Measurements from ENCODE around the gene OTUD5. TPM values are rescaled to one million over a fixed set of nuclear protein-coding genes. Genes with fewer than 3 reads are reported as not detected.

OTUD5 gene
- total RNA-seq, 1 donor from 2014 or later, result 21.2 TPM

GRCh38 chrX:48918643-48919340 lies 38.6 kb downstream of the OTUD5 start, which contains the start of gene PIM2:
PIM2 (minus strand) TSS chrX:48919024; CDS start chrX:48918834, 190 bp downstream.
- H3K36me3 ChIP-seq, result peaks cover 14% of the 10 kb centered on the region
- H3K4me3 ChIP-seq, result peak within 1 kb of the TSS; percentile 72
- peaks cover 28% of the 10 kb centered on the region for H3K4me1 ChIP-seq
- no peaks in the 10 kb centered on the region for H3K9me3 ChIP-seq (replicated peaks)
- H3K27ac ChIP-seq (replicated peaks), result peak within 1 kb of the TSS; percentile 84
- peak; percentile 88 for DNase-seq
- intact Hi-C loops (cut with micrococcal nuclease), result no loop called here
- TF ChIP-seq, protein P1, sequence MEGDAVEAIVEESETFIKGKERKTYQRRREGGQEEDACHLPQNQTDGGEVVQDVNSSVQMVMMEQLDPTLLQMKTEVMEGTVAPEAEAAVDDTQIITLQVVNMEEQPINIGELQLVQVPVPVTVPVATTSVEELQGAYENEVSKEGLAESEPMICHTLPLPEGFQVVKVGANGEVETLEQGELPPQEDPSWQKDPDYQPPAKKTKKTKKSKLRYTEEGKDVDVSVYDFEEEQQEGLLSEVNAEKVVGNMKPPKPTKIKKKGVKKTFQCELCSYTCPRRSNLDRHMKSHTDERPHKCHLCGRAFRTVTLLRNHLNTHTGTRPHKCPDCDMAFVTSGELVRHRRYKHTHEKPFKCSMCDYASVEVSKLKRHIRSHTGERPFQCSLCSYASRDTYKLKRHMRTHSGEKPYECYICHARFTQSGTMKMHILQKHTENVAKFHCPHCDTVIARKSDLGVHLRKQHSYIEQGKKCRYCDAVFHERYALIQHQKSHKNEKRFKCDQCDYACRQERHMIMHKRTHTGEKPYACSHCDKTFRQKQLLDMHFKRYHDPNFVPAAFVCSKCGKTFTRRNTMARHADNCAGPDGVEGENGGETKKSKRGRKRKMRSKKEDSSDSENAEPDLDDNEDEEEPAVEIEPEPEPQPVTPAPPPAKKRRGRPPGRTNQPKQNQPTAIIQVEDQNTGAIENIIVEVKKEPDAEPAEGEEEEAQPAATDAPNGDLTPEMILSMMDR (IDR thresholded peaks at IDR 0.05; ENCODE audit: borderline replicate concordance), result no peak
- H3K27me3 ChIP-seq (ENCODE audit: low read depth), result no peaks in the 10 kb centered on the region

- Histone ChIP-seq H3K27me3 (ENCODE audit: low read depth) (no peaks in the 10 kb centered on the region), H3K4me1 (peaks cover 28% of the 10 kb centered on the region), H3K27ac (replicated peaks) (peak overlapping the region; percentile 84), H3K36me3 (peaks cover 8% of the 10 kb centered on the region), H3K4me3 (peak overlapping the region; percentile 72), H3K9me3 (replicated peaks) (no peaks in the 10 kb centered on the region)
- DNase-seq, result no peak
- intact Hi-C loops (cut with micrococcal nuclease), result no loop called here
- TF ChIP-seq, protein P1 (IDR thresholded peaks at IDR 0.05; ENCODE audit: borderline replicate concordance), result no peak
Observed at GRCh38 chrX:48918301-48918642, 39.1 kb downstream of the OTUD5 start.

DNA sequence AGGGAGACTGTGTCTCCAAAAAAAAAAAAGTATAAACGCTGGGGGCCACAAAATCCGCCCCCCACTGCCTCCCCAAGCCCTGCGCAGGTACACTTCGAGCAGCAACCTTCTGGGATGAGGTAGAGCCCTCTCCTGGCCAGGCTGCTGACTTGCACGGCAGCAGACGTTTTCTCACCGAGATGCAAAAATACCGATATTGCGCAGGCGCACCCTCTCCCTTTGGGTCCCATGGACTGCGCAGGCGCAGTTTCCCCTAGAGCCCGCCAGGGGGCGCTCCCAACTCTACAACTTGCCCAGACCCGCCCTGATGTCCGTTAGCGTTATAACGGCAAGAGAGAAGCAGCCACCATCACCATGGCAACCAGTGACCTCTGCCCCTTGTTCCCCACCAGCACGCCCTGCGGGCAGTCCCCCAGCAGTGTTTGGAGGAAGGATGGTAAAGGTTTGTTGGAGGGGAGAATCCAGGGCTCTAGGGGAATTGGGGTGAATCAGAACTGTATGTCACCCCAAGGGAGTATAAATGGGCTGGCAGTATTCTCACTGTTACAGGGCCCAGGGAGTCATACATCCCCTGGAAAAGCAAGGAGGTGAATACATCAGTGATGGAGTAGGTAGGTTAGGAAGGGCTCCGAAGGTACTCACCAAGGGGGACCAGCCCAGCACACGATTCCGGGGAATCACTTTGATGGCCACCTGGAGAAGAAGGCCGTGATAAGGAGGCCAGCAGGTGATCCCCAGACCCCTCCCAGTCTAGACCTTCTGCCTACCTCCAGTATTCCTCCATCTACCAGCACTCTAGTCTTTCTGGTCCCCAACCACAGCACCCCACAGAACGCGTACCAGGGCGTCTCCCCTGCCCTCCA lies 40.0 kb downstream of the OTUD5 start:
- Histone ChIP-seq H3K4me1 (peaks cover 28% of the 10 kb centered on the region), H3K9me3 (replicated peaks) (no peaks in the 10 kb centered on the region), H3K36me3 (no peaks in the 10 kb centered on the region), H3K27ac (replicated peaks) (peak overlapping the region; percentile 84), H3K27me3 (ENCODE audit: low read depth) (no peaks in the 10 kb centered on the region), H3K4me3 (peak overlapping the region; percentile 72)
- DNase-seq, result peak; percentile 86
- TF ChIP-seq, protein P1 (IDR thresholded peaks at IDR 0.05; ENCODE audit: borderline replicate concordance), result peak; percentile 90
- intact Hi-C loops (cut with micrococcal nuclease), result no loop called here

DNA sequence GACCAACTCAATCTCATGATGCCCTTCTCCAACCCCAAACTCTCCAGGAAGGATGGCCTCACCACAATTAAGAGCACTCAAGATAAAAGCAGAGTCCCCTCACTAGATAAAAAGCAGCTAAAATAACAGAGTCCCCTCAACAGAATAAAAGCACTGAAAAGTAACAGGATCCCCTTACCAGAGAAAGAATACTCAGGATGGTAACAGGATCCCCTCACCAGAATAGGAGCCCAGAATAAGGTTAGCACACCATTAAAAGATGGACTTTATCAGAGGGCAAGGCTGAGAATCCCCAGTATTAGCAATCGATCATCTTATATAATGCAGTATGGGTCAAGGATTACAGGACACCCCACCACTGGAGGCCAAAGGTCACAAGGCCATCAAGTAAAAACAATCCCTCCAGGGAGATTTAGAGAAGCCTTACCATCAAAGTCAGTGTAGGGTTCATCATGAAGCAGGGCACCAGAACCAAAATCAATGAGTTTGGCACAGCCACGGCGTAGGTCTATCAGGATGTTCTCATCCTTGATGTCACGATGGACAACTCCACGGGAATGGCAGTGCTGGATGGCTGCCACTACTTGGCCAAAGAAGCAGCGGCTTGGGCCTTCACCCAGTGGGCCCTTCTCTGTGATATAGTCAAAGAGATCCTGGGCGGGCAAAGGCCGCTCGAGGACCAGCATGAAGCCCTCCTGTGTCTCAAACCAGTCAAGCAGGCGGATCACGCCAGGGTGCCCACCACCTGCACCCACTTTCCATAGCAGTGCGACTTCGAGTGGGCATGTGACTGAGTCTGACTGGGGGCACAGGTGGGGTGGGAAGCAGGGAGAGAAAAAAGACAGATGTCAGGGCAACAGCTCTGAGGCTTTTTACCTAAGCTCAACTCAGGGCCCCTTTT lies 42.6 kb downstream of the OTUD5 start:
- TF ChIP-seq, protein P1 (IDR thresholded peaks at IDR 0.05; ENCODE audit: borderline replicate concordance), result no peak
- intact Hi-C loops (cut with micrococcal nuclease), result no loop called here
- Histone ChIP-seq H3K4me1 (peaks cover 44% of the 10 kb centered on the region), H3K36me3 (no peaks in the 10 kb centered on the region), H3K4me3 (no peak overlapping the region), H3K27me3 (ENCODE audit: low read depth) (no peaks in the 10 kb centered on the region), H3K27ac (replicated peaks) (no peak overlapping the region), H3K9me3 (replicated peaks) (no peaks in the 10 kb centered on the region)
- DNase-seq, result no peak
